K562 treated with DMSO at 1 percent for 24 hours (cell line): ENCODE measurements around the gene PTGER4. TPM values are rescaled to one million over a fixed set of nuclear protein-coding genes. Genes with fewer than 3 reads are reported as not detected.

Source experiments
- total RNA-seq: library from RNA; unstranded; fragments of 300-600 nt; gene quantifications from 2 replicates; pipeline ENCODE4 v1.2.3, GENCODE V29; 2022; ENCODE audit warnings: low read depth; ENCODE audit not compliant: insufficient read depth

The PTGER4 gene
- total RNA-seq = not detected in 2 replicates

GRCh38 chr5:40679913-40680681, at the start of gene PTGER4:
Gene PTGER4, plus strand, starts transcription at chr5:40679915. Its CDS starts 1,079 bp downstream, at chr5:40680994.

Other genes with a start within 250 kb of the PTGER4 start
- gene TTC33, start 76.0 kb downstream of the PTGER4 start, total RNA-seq = 6.1 and 8.3 TPM in 2 replicates
- gene PRKAA1, start 118.5 kb downstream of the PTGER4 start, total RNA-seq = 18.6 and 20.6 TPM in 2 replicates
- gene RPL37, start 155.3 kb downstream of the PTGER4 start, total RNA-seq = 2,034 and 2,122 TPM in 2 replicates
- 4.7 TPM in 2 replicates for gene CARD6, start 161.5 kb downstream of the PTGER4 start, total RNA-seq
- gene C7, start 229.6 kb downstream of the PTGER4 start, total RNA-seq = not detected in 2 replicates